T follicular helper cell (primary cell): ENCODE data around the gene IVNS1ABP.
"Not testable (repeated sequence)": the region's sequence is repeated elsewhere in the genome, so short reads cannot be mapped to it uniquely, and the experiment has no call there.

ENCODE experiments used
- DNase-seq: peaks from one replicate; pipeline ENCODE4 v3.0.0-alpha.2; 2020; ENCODE audit warnings: low read depth

IVNS1ABP gene

DNA sequence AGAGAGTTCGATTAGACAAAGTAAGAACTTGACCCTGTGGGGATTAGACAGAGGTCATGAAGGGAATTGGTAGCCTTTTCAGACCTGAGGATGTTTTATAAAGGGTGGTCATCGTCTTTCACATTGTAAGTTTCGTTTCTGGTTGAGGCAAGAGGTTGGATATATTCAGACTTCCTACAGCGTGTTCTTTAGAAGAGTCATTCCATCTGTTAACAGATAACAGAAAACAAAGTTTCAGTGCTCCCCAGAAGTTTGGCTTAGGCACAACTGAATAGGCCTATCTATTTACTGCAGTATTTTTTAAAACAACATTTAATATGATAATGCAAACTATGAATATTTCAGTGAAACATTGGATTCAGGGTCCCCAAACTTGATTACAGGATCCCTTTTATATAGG lies 17.1 kb upstream of the IVNS1ABP start:
- no peak for DNase-seq

DNA sequence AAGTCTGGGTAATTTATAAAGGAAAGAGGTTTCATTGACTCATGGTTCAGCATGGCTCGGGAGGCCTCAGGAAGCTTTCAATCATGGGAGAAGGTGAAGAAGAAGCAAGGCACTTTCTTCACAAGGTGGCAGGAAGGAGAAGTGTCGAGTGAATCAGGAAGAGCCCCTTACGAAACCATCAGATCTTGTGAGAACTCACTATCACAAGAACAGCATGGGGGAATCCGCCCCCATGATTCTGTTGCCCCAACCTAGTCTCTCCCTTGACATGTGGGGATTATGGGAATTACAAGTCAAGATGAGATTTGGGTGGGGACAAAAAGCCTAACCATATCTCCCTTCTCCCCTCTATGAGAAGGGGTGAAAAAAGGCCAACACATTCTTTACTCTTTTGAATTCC lies 11.2 kb upstream of the IVNS1ABP start:
- DNase-seq = no peak

DNA sequence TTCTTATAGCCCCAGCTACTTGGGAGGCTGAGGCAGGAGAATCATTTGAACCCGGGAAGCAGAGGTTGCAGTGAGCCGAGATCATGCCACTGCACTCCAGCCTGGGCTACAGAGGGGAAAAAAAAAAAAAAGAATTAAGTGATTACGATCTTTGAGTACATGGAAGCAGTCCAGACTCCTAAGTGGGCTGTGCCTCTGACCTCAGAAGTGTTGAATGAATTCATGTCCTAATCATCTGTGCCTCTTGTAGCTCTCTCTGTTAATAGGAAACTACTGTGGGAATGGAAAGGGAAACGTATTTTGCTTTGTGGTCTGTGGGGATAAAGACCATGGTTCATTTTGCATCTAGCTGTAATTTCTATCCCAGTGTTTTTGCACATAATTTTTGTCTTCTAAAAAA lies 8.4 kb upstream of the IVNS1ABP start:
- DNase-seq = no peak

DNA sequence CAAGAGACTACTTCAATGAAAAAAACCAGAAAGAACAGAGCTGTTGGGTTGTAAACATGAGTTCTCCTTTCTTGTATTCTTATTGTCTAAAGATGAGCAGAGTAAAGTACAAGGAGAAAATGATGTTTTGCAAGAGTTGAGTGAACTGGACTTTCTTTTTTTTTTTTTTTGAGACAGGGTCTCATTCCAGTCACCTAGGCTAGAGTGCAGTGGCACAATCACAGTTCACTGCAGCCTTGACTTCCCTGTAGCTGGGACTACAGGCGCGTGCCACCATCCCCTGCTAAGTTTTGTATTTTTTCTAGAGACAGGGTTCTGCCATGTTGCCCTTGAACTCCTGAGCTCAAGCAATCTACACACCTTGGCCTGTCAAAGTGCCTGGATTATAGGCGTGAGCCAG lies 7.1 kb upstream of the IVNS1ABP start:
- DNase-seq = no peak

DNA sequence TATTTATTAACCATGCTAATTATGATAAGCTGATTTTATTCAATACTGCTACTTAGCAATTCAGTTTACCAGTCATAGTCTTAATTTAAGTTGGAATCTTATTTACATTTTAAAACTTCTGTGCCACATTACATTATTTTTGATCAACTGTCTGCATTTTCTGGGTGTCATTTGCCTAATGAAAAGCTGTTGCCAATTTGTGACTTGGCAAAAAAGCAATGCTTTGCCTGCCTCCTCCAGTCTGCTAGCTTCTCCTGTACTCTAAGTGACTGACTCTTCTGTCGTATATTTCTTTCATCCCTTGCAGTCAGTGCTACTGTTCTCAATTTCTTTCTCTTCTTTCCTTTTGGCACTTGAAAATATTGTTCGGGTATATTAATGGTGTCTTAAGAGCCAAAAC lies 5.6 kb upstream of the IVNS1ABP start:
- DNase-seq = no peak

DNA sequence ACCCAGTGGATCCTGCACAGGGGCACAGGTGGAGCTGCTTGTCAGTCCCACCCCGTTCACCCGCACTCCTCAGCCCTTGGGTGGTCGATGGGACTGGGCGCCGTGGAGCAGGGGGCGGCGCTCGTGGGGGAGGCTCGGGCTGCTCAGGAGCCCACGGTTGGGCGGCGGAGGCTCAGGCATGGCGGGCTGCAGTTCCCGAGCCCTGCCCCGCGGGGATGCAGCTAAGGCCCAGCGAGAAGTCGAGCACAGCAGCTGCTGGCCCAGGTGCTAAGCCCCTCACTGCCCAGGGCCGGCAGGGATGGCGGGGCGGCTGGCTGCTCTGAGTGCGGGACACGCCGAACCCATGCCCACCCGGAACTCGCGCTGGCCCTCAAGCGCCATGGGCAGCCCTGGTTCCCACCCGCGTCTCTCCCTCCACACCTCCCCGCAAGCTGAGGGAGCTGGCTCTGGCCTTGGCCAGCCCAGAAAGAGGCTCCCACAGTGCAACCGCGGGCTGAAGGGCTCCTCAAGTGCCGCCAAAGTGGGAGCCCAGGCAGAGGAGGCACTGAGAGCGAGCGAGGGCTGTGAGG lies 4.7 kb upstream of the IVNS1ABP start:
- not testable (repeated sequence) for DNase-seq

DNA sequence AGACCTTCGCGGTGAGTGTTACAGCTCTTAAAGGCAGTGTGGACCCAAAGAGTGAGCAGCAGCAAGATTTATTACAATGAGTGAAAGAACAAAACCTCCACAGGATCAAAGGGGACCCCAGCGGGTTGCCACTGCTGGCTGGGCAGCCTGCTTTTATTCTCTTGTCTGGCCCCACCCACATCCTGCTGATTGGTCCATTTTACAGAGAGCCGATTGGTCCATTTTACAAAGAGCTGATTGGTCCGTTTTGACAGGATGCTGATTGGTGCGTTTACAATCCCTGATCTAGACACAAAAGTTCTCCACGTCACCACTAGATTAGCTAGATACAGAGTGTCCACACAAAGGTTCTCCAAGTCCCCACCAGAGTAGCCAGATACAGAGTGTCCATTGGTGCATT lies 4.1 kb upstream of the IVNS1ABP start:
- not testable (repeated sequence) for DNase-seq

DNA sequence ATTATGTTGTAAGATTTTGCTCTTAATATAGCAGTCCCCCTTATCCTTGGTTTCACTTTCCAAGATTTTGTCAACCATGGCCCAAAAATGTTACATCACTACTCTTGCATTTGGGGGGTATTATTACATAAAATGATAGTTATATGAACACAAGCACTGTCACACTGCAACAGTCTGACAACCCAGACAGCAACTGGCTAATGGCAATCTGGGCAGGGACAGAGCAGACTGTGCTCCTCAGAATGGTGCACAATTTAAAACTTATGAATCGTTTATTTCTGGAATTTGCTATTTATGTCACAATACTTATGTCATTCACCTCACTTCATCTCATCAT lies 2.1 kb upstream of the IVNS1ABP start:
- DNase-seq = no peak

DNA sequence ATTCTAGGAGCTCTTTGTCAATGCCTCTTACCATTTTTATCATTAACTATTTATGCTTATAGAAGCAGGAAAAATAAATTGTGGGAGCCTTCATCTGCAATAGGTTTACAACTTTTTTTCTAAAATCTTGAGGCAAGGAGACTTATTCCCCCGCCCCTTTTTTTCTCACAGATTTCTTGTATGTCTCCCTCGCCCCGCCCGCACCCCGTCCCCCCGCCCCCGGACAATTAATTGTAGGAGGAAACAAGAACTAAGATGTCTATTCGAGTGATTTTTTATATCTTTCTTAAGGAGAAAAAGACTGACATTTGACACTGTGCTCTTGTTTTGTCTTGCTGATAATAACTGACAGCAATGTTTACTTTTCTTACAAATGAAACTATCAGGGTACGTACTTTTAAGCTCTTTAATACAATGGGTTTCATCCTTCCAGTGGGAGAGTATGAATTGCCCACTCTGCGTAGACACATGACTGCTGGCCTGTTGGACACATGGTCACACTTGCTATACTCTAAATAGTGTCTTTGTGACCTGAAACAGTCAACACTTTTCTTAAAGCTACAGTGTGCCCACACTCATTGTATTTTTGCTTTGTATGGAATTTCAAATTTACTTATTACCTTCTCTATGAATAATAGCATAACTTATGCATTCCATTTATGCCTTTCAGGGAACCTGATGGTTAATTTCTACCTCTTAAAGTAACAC lies 1.5 kb upstream of the IVNS1ABP start:
- DNase-seq = no peak

DNA sequence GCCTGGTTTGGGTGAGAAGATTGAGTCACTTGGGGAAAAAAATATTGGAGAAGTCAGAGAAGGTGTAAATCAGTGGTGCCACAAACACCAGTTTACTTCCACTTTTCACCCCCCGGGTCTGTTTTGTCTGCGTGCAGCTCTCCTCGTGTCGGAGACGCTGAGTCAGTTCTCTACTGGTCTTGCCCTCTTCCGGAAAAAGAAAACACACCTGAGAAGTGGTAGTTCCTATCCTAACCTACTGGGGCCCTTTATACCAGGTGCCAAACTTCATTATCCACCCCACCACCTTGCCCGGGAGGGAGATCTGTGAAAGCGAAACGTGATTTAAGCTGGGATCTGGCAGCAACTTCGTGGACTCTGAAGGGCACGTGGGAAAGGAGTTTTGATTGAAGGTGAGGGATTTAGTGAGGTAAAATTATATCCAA lies 855 bp upstream of the IVNS1ABP start:
- peak; percentile 66 for DNase-seq

DNA sequence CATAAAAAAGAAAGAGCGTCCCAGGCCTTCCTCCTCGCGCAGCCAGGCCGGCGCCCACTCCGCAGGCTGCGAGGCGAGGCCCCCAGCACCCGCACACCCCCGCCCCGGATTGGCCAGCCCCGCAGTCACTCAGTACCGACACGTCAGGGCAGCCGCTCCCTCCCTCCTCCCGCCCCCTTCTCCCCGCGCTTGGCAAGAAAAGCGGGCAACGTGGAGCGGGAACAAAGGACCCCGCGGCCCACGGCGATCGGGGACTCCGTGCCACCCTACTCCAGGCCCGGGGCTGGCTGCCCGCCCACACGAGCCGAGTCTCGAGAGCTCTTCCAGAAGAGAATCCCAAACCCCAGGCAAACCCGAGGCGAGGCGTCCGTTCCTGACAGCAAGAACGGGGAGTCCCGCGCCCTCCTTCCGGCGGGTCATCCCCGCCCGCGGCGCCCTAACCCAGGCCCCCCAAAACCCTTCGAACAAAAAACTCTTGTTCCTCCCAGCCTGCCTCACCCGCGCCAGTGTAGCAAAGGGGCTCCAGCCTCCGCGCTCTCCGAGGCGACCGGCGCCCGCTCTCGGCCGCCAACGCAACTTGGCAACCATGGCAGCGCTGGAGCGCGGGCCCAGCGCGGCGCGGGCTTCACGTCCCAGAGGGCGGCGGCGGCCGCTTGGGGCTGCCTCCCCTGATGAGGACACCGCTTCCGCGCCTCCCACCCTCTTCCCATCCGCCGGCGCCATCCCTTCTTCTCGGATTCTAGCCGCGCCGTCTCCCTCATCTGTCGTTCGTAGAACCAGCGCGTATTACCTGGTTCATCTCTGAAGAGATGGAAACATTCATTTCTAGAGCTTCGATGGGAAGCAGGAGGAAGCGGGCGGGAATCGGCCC lies 645 bp downstream of the IVNS1ABP start:
- DNase-seq = peak; percentile 88

DNA sequence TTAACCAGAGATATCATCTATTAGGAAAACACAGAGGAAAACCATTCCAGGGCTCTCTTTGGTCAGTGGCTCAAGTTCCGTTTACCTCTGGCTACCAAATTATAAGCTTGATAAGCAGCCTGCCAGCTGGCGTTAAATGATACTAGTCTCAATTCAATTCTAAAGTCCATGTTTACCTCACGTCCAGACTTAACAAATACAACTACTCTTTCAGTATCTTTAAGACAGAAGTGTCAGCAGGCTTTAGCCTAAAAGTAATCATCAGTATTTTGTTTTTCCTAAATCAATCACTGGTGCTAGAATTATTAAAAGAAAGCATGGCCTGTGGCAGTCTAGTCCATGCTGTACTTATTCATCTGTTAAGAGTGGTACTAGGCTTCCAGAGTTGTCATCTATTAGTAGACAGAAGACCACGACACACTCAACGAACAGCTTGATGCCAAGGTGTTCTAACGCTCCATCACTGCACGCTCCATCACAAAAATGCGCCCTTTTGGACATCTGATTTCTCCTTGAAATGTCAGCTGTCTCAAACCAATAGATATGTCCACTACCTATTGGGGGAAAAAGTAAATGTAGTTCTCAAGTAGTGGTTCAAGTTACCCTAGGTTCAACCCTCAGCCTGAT lies 1.5 kb downstream of the IVNS1ABP start:
- no peak for DNase-seq

DNA sequence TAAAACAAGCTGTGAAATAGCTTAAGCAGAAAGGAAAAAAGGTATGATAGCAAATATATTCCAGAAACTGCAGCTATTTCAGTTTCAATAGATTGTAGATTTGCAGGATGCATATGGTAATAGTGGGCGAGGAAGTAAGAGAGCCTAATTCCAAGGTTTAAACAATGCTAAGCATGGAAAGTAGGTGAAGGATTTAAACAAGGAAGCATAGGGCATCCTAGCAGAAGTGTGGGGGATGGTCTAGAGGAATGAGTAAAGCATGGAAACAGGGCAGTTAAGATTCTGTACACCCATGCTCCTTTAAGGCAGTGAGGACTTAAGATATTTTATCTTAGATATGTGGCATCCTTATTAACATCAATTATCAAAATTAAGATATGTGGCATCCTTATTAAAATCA lies 2.6 kb downstream of the IVNS1ABP start:
- DNase-seq = no peak

DNA sequence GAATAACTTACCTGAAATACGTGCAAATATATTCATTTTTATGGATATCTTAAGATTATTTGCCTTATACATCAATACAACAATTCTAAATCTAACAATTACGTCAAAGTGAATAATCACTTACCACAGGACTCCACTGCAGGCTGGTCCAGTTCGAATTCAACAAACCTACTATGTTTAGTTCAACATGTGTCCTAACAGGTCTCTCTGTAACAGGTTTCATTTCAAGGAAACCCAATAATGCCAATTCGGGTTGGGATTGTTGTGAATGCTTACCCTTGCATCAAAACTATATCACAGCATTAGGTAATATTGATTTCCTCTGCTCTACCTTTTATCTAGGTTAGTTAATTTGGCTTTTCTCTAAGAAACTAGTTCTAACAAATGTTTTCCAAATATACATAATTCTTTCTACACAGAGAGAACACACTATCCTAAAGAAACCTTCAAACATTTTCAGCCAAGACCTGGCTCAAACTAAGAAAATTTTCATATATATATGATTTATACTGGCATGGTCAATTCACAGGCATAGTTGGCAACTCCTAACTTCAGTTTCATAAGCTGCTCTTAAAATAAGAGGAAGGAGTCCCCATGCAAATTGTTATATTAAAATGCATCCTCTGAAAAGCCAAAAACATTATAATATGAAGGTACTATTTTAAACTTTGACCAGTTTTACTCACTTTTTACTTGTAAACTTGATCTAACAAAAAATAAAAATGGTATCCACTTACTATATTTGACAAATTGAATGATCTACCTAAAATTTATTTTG lies 4.5 kb downstream of the IVNS1ABP start:
- DNase-seq = no peak

DNA sequence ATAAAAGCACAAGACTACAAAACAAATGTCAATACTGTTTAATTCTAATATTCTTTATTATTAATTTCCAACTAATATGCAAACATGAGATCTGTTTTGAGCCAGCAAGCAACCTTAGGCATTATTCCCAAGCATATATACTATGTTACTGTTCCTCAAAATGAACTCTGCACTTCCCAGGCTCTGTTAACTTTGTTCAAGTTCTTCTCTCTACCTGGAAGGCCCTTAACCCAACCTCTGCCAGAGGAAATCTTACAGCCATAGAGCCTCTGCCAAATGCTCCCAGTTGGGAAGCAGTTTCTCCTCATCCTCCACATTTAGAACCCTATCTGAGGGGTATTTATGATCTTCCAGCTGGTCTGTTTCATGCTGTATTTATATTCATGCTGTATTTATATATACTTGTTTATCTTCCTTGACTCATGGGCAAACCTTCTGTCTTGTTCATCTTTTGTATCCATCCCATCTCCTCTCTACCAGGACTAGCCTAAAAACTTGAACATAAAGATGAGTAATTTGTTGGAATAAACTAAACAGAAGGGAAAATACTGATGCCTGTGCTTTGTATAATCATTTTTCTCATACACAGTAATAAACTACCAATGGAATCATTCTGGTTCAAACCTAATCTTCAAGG lies 5.3 kb downstream of the IVNS1ABP start:
- no peak for DNase-seq

DNA sequence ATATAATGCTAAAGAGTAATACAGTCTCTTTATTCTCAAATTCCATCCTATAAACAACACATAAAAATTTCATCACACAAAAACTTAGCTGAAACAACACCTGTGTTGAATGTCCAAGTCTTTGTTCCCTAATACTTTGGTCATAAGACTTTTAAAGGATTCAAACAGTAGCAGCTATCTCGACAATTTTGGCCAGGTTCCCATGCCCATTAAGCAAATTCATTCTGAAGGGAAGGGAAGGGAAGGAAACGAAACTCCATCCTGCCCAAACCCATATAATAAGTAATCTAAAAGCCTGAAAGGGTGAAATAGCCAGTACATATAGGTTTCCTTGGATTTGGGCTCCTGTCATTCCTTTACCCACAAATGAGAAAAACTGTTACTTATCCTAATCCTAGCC lies 7.5 kb downstream of the IVNS1ABP start:
- DNase-seq = no peak

DNA sequence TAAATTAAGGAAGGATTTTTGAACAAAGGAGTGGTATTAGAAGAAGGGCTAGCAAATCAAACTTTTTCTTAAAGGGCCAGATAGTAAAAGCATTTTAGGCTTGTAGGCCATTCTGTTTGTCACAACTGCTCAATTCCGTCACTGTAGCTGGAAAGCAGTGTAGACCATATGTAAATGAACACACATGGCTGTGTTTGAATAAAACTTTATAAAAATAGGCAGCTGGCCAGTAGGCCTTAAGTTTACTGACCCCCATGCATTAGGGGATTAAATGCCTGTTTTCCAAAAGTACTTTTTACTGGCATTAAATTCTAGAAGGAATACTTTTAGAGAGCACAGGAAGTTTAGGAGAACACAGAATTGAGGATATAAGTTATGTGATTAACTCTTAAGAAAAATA lies 8.9 kb downstream of the IVNS1ABP start:
- no peak for DNase-seq

DNA sequence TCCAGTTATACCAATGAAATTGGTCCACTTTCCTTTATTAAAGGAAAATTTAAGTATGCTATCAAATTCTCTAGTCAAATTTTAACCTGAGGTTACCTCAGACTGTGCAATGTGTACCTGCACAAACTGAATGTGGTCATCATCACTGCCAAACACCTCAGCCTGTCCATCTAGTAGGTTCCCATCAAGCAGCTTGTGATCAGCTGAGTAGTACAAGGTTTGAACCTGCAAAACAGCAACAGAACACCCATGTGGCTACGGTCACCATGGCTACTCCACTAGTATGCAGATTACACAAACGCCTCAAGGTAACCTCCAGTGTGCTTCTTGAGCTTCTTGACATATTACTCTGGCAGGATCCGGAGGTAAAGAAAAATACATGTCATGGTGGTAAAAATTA lies 11.6 kb downstream of the IVNS1ABP start:
- no peak for DNase-seq

DNA sequence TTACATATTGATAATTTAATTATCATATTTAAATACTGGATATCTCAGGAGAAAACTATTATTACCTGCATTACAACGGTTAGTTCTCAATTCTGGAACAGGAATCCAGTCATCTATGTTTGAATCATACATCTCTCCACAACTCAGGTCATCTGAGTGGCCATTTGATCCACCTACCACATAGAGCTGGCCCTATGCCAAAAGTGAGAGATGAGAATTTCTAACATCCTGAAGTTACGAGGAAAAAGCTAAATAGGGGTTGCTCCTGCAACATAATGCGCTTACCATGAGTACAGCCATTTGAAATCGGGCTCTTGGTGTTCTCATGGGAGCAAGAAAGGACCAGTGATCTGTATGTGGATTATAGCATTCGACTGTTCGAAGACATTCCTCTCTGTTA lies 16.9 kb downstream of the IVNS1ABP start:
- DNase-seq = no peak

DNA sequence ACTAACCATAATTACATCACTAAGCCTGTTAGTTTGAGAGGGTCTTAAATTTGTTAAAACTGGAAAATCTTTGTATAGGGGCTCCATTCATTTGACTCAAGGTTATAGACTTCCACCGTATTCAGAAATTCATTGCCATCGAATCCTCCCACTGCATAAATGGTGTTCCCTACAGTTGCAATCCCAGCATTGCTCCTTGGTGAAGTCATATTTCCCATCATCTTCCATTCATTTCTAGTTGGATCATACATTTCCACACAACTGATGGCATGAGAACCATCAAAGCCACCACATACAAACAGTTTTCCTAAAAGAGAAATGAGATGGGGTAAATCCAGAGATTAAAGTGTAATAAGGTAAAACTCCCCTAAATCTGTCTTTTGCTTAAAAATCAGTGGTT lies 19.1 kb downstream of the IVNS1ABP start:
- no peak for DNase-seq

DNA sequence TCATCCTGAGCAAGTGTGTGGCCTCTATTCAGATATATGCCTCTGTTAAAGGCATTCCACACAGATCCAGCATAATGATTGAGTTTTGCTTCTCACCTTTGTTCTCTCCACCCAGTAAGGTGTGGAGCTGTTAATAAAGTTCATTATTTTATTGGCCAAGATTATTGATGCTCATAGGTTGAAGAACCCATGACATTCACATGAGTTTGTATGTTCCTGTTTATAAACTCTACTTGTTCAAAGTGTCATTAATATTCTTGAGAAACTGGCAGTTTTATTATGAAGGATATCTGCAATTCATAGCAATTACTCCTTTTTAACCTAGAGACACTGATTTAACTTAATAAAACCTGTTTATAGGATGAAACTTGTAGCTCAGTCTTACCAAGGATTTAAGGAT lies 22.0 kb downstream of the IVNS1ABP start:
- no peak for DNase-seq
